Esophagus muscularis mucosa (tissue), 3 donors: ENCODE measurements around the gene OPN4.

ENCODE experiments used
- CTCF ChIP-seq, 3 experiments: fragments of 200-600 bp in 2 of 3; fragments of 450-650 bp in 1 of 3; sonication (generic) in 2 of 3; IDR thresholded peaks; one replicate each; pipeline ENCODE4 v1.5.1; 2017 to 2019; ENCODE audit warnings: antibody characterized with exemption in 3 of 3, mild to moderate bottlenecking in 2 of 3, moderate library complexity in 1 of 3
- POLR2A ChIP-seq: fragments of 450-650 bp; IDR thresholded peaks from one replicate; pipeline ENCODE4 v1.6.1; 2017; ENCODE audit warnings: antibody characterized with exemption, moderate library complexity, mild to moderate bottlenecking, low read depth
- POLR2AphosphoS5 ChIP-seq, 2 donors: sonication (generic); formaldehyde crosslinking; IDR thresholded peaks; one replicate each; pipeline ENCODE4 v1.6.1; 2017; ENCODE audit warnings: antibody characterized with exemption in 2 of 2

DNA sequence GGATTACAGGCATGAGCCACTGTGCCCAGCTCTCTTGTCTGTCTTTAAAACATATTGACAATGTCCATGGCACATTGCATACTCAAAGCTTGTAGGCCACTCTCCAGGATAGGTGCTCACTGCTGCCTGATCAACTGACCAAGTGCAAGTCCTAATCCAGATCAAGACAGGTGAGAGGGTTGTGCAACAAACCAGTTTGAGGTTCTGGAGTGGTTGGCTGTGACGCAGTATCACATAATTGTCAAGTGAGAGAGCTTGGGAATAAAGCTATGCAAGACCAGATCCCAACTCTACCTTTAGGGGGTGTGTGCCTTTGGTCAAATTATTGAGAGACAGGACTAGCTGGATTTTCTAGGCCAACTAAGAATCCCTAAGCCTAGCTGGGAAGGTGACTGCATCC, 43.0 kb upstream of the OPN4 start:
- TF ChIP-seq POLR2AphosphoS5 (IDR thresholded peaks at IDR 0.05) (no peak), CTCF (IDR thresholded peaks at IDR 0.05) (no peak), POLR2A (no peak)
